GM21367 (cell line): ENCODE results near the gene BRAT1.

Experiments
- ATAC-seq: cut with Tn5 transposase; IDR thresholded peaks from one replicate; pipeline ENCODE4 v1.9.1; 2021; ENCODE audit not compliant: unreplicated experiment

The BRAT1 gene

GRCh38 chr7:2585446-2585845, 30.1 kb upstream of the BRAT1 start:
- ATAC-seq: no peak

GRCh38 chr7:2583798-2584580, 28.7 kb upstream of the BRAT1 start:
- ATAC-seq: no peak

DNA sequence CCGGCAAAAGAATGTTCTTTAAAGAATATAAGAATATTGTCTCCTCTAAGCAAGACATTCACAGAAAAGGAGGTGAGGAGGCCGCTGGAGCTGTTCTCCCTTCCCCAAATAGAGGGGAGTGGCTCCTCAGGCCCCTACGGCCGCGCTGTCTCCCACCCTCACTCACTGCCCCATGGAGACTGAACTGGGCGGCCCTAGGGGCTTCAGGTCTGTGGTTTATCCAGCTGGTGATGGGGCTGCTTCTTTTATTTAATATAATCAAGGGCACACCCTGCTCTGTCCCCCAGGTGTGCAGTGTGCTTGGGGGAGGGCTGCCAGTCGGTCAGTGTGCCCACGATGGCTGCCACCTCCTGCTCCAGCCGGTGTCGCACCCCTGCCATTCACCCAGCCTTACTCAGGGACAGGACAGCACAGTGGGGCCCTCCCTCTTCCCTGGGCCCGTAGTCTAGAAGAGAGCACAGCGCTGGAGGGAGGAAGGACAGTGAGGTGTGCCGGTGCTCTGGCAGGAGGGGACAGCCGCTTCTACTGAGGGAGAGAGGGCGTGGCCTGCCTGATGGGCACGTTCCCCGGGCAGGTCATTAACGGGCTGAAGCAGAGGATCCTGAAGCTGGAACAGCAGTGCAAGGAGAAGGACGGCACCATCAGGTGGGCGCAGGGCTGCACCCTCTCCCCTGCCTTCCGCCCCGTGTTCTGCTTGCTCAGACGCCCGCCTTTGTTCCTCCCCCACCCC, 26.8 kb upstream of the BRAT1 start:
- ATAC-seq: no peak

- no peak for ATAC-seq
These were observed 25.3 kb upstream of the BRAT1 start for GRCh38 chr7:2580636-2581035.

DNA sequence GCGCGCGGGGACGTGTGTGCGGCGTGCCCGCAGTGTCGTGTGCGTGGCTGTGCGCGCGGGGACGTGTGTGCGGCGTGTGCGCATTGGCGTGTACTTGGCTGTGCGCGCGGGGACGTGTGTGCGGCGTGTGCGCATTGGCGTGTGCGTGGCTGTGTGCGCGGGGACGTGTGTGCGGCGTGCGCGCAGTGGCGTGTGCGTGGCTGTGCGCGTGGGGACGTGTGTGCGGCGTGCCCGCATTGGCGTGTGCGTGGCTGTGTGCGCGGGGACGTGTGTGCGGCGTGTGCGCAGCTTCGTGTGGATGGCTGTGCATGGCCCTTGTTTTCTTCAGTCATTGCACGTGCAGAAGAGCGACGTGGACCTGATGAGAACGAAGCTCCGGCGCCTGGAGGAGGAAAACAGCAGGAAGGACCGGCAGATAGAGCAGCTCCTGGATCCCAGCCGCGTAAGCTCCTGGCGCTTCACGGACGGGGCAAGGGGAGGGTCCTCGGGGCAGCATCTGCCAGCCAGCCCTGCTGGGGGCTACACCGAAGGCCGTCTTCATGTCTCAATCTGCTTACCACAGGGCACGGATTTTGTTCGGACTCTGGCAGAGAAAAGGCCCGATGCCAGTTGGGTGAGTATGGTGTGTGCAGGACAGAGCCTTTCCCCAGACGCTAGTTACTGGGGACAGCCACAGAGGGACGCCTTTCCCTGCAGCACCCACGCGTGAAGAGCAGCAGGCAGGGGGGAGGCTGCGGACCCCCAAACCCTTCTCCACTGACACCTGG, 22.8 kb upstream of the BRAT1 start:
- no peak for ATAC-seq

DNA sequence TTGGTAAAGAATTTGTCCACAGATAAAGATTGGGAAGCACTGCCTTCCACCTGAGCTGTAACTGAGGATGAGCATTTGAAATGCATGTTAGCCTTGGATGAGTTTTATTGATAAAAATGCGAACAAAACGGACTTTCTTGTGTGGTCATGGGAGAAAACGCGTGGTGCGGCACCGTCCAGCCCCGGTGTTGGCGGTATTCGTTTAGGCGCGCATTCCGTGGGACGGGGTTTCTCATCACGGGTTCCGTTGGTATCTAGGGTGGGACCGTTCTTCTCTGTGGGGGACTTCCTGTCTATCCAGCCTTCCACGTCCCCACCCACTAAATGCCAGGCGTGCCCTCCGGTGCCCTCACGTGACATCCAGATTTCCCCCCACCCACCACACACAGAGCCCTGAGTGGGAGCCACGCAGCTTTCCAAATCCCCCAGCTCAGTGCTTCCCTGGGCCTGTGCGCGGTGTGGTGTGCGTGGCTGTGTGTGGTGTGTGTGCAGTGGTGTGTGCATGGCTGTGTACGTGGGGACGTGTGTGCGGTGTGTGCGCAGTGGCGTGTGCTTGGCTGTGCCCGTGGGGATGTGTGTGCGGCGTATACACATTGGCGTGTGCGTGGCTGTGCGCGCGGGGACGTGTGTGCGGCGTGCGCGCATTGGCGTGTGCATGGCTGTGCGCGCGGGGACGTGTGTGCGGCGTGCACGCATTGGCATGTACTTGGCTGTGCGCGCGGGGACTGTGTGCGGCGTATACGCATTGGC, 21.6 kb upstream of the BRAT1 start:
- no peak for ATAC-seq

DNA sequence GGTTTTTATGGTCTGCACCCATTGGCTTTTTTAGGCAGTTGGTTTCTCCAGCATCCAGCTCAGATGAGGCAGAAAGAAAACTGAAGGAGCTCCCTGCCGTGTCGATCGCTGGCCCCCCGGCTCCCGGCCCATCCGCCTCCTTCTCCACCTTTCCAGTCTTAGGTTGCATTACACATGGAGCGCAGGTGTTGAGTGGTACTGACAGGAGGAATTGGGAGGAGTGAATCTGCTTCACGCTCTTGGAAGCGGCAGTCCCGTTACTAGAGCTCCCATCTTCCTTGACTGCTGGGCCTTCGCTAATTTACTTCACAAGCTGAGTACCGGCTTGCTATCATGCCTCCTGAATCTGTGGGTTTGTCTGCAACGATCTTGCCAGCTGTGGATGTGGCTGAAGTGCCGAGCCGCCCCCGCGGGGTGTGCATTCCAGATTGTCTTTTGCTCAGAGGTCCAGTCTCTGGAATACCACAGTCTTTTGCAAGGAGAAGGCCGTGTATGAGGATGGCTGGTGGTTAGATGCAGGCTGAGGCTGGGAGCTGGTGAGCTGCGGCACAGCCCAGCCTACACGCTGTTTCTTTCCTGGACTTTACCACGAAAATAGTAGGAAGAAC, 20.5 kb upstream of the BRAT1 start:
- no peak for ATAC-seq

DNA sequence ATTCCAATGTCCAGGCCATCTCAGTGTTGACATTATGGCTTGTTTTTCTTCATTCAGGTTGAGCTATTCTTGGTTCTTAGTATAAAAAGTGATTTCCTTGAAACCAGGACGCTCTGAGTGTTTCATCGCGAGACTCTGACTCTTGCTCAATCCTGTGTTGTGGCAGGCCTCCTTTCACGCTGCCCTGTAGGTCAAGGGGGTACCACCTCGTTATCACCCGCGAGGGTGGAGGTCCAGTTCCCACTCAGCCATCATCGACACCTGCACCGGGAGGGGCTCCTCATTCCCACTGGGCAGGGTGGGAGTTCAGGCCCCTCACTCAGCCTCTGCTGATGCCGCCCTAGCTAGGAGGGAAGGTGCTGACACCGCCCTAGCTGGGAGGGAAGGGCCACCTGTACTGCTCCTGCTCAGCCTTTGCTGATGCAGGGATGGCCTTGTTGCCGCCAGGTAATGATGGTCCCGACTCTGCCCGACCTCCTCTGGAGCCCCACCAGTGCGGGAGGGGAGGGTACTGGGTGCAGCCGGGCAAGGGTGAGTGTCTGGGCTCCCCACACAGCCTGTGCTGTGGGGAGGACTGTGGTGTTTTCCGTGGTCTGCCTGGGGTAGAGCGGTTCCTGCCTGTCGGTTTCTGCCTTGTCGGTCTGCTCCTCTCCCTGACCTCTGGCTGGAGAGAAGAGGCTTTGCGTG, 19.9 kb upstream of the BRAT1 start:
- ATAC-seq: no peak

GRCh38 chr7:2573761-2574160, 18.4 kb upstream of the BRAT1 start:
- ATAC-seq: no peak

- no peak for ATAC-seq
These were observed 16.9 kb upstream of the BRAT1 start for GRCh38 chr7:2572101-2572842.

DNA sequence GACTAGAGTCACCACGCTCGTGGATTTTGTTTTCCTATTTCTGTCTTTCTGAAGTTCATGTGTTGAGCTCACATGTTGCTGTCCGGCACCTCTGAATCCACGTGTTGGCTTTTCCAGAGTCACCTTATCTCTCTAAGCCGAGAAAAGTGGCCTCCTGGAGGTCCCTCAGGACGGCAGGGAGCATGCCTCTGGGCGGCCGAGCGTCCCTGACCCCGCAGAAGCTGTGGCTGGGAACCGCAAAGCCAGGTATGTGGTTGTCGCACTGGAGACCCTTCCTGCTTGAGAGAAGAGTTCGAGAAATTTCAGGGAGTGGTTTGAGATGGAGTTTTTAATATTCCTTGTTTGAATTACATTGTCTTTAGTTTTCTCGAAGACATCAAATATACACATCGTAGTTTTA, 16.1 kb upstream of the BRAT1 start:
- no peak for ATAC-seq

GRCh38 chr7:2570021-2570420, 14.7 kb upstream of the BRAT1 start:
- ATAC-seq: no peak

DNA sequence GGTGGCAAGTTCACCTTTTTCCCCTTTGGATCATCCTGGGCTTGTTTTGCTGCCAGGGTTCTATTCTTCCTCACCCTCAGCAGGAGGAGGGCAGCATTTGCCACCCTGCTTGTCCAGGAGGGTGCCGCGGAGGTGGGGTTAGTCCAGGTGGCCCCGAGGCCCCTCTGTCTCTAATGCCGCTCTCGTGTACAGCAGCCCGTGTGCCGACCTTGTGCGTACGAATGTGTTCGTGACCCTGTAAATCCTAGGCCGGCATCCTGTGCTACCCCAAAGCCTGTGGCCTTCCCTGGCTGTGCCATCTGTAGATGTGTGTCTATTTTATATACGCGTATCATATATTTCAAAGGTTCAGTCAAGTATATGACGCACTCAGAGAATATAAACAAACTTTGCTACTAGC, 14.1 kb upstream of the BRAT1 start:
- no peak for ATAC-seq

GRCh38 chr7:2568521-2569223, 13.3 kb upstream of the BRAT1 start:
- ATAC-seq: no peak

GRCh38 chr7:2567679-2568278, 12.5 kb upstream of the BRAT1 start:
- no peak for ATAC-seq

GRCh38 chr7:2566890-2567678, 11.8 kb upstream of the BRAT1 start:
- ATAC-seq: peak; percentile 73

DNA sequence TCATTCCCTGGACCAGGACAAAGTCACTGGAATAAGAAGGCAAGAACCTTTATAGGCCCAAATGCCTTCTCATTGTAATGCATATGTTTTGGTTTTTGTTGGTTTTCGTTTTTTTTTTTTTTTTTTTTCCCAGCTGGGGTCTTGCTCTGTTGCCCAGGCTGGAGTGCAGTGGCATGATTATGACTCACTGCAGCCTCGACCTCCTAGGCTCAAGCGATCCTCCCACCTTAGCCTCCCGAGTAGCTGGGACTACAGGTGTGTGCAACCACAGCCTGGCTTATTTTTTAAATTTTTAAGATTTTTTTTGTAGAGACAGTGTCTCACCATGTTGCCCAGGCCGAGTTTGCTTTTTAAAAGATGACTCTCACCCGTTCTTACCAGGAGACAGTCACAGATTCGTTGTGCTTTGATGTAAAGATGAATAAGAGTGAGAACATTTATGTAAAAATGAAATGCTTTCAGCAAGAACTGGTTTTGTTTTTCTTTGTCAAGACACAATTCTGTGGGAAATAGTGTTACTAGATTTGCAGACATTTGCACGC, 11.1 kb upstream of the BRAT1 start:
- no peak for ATAC-seq
